SU-DHL-6 (cell line): ENCODE data around the gene VAPB.

Source experiments
- H2AFZ ChIP-seq: fragments of 200-600 bp; sonication (generic); 2 replicates; pipeline ENCODE4 v1.6.1; 2014; ENCODE audit warnings: low read depth, mild to moderate bottlenecking, moderate library complexity, mixed read lengths, antibody characterized with exemption, low read length; ENCODE audit not compliant: severe bottlenecking
- H3F3A ChIP-seq: fragments of 200-600 bp; shearing (Covaris generic); 2 replicates; pipeline ENCODE4 v1.6.0; 2016; ENCODE audit warnings: antibody characterized with exemption, mild to moderate bottlenecking; ENCODE audit not compliant: insufficient read depth
- H3K27ac ChIP-seq: fragments of 200-600 bp; sonication (generic); 2 replicates; pipeline ENCODE4 v1.5.1; 2016; ENCODE audit warnings: low read depth, mild to moderate bottlenecking, low read length, moderate library complexity, mixed read lengths
- H3K27me3 ChIP-seq: fragments of 200-600 bp; sonication (generic), shearing (Covaris generic); 2 replicates; pipeline ENCODE4 v1.6.0; 2014; ENCODE audit warnings: mild to moderate bottlenecking, low read length
- H3K36me3 ChIP-seq: fragments of 200-600 bp; sonication (generic); 2 replicates; pipeline ENCODE4 v1.6.1; 2014; ENCODE audit warnings: mild to moderate bottlenecking, low read length, mixed read lengths
- H3K4me2 ChIP-seq: fragments of 300-600, 200-600 bp; shearing (Covaris generic), sonication (generic); 2 replicates; pipeline ENCODE4 v1.6.0; 2014; ENCODE audit warnings: low read length, low read depth, mild to moderate bottlenecking; ENCODE audit not compliant: poor library complexity, severe bottlenecking
- H3K4me3 ChIP-seq: fragments of 200-600 bp; sonication (generic); 2 replicates; pipeline ENCODE4 v1.5.1; 2014; ENCODE audit warnings: antibody characterized with exemption, low read length, mild to moderate bottlenecking, mixed read lengths; ENCODE audit not compliant: insufficient read depth, poor library complexity, severe bottlenecking
- H3K79me2 ChIP-seq: fragments of 200-600 bp; sonication (generic); 2 replicates; pipeline ENCODE4 v1.6.1; 2014; ENCODE audit warnings: mild to moderate bottlenecking, low read length, moderate library complexity; ENCODE audit not compliant: insufficient read depth
- H3K9ac ChIP-seq: fragments of 200-600 bp; sonication (generic); 2 replicates; pipeline ENCODE4 v1.7.0; 2014; ENCODE audit warnings: mild to moderate bottlenecking, low read length
- H3K9me2 ChIP-seq: fragments of 200-600 bp; sonication (generic); replicated peaks from 2 replicates; pipeline ENCODE4 v1.6.1; 2014; ENCODE audit warnings: low read length; ENCODE audit not compliant: insufficient read depth
- H3K9me3 ChIP-seq: fragments of 200-600 bp; sonication (generic); 2 replicates; pipeline ENCODE4 v1.6.1; 2014; ENCODE audit warnings: low read length, mixed read lengths; ENCODE audit not compliant: insufficient read depth
- H4K20me1 ChIP-seq: fragments of 200-600 bp; sonication (generic); 2 replicates; pipeline ENCODE4 v1.6.1; 2014; ENCODE audit warnings: low read depth, mild to moderate bottlenecking, antibody characterized with exemption, low read length, moderate library complexity, mixed read lengths
- CTCF ChIP-seq: fragments of 200-600 bp; sonication (generic); IDR thresholded peaks from one replicate; pipeline ENCODE4 v1.5.1; 2017; ENCODE audit warnings: antibody characterized with exemption, mild to moderate bottlenecking, low read length, moderate library complexity; ENCODE audit not compliant: insufficient read depth, poor library complexity, severe bottlenecking
- EZH2phosphoT487 ChIP-seq: fragments of 200-600 bp; sonication (generic), shearing (Covaris generic); conservative IDR thresholded peaks from 2 replicates; pipeline ENCODE4 v1.6.1; 2018; ENCODE audit warnings: mild to moderate bottlenecking, antibody characterized with exemption, low read length, moderate library complexity, mixed read lengths

Gene VAPB

DNA sequence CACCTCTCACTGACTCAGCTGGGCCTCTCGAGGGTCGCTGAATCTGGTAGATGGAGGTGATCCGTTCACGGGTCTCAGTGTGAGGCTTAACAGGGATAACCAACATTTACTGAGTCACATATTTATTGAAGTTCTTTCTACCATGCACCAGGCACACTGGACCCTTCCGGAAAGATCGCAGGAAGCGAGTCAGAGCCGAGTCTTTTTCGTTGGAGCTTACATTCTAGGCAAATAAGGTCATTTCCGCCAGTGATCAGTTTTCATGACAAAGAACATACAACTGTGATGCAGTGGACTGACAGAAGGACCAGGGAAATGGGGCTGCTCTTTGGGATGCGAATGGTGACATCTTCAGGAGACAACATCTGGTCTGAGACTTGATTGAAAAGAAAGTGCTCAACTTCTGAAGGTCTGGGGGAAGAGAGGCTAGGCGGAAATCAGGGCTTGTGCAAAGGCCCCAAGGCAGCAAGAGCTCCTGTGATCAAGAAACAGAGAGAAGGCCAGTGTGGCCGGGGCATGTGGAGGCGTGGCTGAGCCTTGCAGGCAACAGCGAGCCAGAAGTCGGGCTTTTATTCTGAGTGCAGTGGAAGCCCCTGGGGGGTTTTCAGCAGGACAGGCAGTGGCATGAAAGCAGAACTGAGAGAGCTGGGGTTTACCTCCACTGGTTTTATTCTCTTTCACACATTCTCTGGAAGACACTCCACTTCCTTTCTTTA, 69.5 kb downstream of the VAPB start:
- no peaks in the 10 kb centered on the region for H3K9me3 ChIP-seq
- no peak overlapping the region for H3K27ac ChIP-seq
- H3K9me2 ChIP-seq: no peaks in the 10 kb centered on the region
- no peak overlapping the region for H3K9ac ChIP-seq
- no peak overlapping the region for H2AFZ ChIP-seq
- no peak overlapping the region for H3K4me2 ChIP-seq
- no peak for TF ChIP-seq EZH2phosphoT487
- no peak for TF ChIP-seq CTCF
- H3K4me3 ChIP-seq: no peak overlapping the region
- H3K27me3 ChIP-seq: no peaks in the 10 kb centered on the region
- H3K79me2 ChIP-seq: no peaks in the 10 kb centered on the region
- H3F3A ChIP-seq: no peaks in the 10 kb centered on the region
- no peaks in the 10 kb centered on the region for H4K20me1 ChIP-seq
- H3K36me3 ChIP-seq: no peaks in the 10 kb centered on the region

- H3K27ac ChIP-seq: no peak overlapping the region
- no peaks in the 10 kb centered on the region for H3K79me2 ChIP-seq
- TF ChIP-seq EZH2phosphoT487: no peak
- no peak for TF ChIP-seq CTCF
- H3K9me2 ChIP-seq: no peaks in the 10 kb centered on the region
- no peak overlapping the region for H3K4me2 ChIP-seq
- H3K9ac ChIP-seq: no peak overlapping the region
- no peaks in the 10 kb centered on the region for H3K9me3 ChIP-seq
- no peaks in the 10 kb centered on the region for H3K27me3 ChIP-seq
- H4K20me1 ChIP-seq: no peaks in the 10 kb centered on the region
- H2AFZ ChIP-seq: no peak overlapping the region
- H3K36me3 ChIP-seq: no peaks in the 10 kb centered on the region
- no peak overlapping the region for H3K4me3 ChIP-seq
- H3F3A ChIP-seq: no peaks in the 10 kb centered on the region
Observed at GRCh38 chr20:58459058-58459750, 70.2 kb downstream of the VAPB start.

DNA sequence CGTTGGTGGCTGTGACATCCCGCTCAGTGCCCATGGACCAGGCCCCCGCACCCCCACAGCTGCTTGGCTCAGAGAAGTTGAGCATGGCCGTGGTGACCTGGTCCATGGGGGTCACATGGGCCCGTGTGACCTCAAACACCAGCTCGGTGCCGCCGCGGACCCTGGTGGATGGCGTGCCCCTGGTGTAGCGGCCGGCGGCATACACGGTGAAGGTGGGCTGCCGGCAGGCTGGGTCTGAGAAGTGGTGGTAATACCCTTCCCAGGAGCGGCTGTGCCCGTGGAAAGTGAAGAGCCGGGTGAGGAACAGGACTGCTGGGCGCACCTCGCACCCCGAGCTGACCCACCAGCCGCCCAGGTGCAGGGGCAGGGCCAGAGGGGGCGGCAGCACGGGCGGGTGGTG, 72.1 kb downstream of the VAPB start:
- no peak overlapping the region for H3K4me3 ChIP-seq
- no peaks in the 10 kb centered on the region for H3F3A ChIP-seq
- no peak overlapping the region for H3K4me2 ChIP-seq
- no peaks in the 10 kb centered on the region for H4K20me1 ChIP-seq
- H3K27ac ChIP-seq: no peak overlapping the region
- H2AFZ ChIP-seq: no peak overlapping the region
- no peak for TF ChIP-seq CTCF
- TF ChIP-seq EZH2phosphoT487: no peak
- no peaks in the 10 kb centered on the region for H3K79me2 ChIP-seq
- H3K36me3 ChIP-seq: no peaks in the 10 kb centered on the region
- H3K9ac ChIP-seq: no peak overlapping the region
- H3K27me3 ChIP-seq: no peaks in the 10 kb centered on the region
- no peaks in the 10 kb centered on the region for H3K9me2 ChIP-seq
- no peaks in the 10 kb centered on the region for H3K9me3 ChIP-seq
